ENCODE measurements around the gene DMAC2. TPM values are rescaled to one million over a fixed set of nuclear protein-coding genes. Genes with fewer than 3 reads are reported as not detected.

DMAC2 gene
- total and polyA plus RNA-seq, 2 of the 13 experiments (the other 11 are each of a cell fraction or from before 2014, with no cell fraction given) = 39.0 to 66.0 TPM

DNA sequence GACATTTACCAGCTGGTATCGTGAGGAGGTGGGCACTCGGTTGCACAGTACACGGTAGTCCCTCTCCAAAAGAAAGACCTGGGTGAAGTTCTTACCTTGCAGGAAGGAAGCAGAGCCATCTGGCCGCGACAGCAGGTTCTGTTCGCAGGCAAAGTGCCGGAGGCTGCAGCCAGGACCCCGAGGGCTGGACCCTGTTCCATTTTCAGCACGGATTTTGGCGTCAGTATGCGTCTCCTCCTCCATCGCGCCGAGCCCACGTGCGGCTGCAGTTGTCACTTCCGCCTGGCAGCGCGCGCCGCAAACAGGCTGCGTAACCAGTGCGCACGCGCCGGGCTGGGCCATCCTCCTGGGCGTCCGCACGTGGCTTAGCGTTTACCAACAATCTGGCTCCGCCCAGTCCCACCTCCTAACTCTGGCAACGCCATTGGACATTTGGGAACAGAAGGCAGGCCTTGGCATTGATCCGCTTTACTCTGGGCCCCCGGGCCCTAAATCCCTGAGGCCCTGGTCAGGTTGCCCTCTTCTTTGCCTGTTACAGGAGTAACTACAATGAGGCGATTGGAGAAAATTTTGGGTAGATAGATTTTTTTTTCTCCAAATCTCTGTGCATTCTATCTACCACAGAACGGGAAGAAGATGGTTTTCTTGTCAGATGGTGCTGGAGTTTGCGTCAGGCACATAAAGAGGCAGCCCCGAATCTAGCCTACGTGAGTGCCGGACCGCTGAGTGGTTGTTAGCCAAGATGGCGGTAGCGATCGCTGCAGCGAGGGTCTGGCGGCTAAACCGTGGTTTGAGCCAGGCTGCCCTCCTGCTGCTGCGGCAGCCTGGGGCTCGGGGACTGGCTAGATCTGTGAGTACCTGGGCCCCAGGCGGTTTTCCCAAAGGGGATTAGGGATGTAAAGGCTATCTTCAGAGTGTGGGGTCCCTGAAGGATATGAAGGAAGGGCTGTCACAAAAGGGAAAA is 42.3 kb downstream of the DMAC2 start, which contains the start of the genes BCKDHA and EXOSC5 (continued):
- TF ChIP-seq, protein P1, sequence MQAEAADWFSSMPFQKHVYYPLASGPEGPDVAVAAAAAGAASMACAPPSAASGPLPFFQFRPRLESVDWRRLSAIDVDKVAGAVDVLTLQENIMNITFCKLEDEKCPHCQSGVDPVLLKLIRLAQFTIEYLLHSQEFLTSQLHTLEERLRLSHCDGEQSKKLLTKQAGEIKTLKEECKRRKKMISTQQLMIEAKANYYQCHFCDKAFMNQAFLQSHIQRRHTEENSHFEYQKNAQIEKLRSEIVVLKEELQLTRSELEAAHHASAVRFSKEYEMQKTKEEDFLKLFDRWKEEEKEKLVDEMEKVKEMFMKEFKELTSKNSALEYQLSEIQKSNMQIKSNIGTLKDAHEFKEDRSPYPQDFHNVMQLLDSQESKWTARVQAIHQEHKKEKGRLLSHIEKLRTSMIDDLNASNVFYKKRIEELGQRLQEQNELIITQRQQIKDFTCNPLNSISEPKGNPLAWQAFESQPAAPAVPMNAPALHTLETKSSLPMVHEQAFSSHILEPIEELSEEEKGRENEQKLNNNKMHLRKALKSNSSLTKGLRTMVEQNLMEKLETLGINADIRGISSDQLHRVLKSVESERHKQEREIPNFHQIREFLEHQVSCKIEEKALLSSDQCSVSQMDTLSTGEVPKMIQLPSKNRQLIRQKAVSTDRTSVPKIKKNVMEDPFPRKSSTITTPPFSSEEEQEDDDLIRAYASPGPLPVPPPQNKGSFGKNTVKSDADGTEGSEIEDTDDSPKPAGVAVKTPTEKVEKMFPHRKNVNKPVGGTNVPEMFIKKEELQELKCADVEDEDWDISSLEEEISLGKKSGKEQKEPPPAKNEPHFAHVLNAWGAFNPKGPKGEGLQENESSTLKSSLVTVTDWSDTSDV (CRISPR knock-in tag; IDR thresholded peaks at IDR 0.05) = 0 out of 2 replicates have a peak, but pooled peaks have one; percentile 77
- TF ChIP-seq TEAD3 (CRISPR knock-in tag; optimal IDR thresholded peaks at IDR 0.05; ENCODE audit: borderline replicate concordance) = peak; percentile 64
- TF ChIP-seq SP140L (CRISPR knock-in tag; IDR thresholded peaks at IDR 0.05; ENCODE audit: borderline replicate concordance) = no peak
- no peak; the same call in 1 of the 2 replicates for TF ChIP-seq ZNF766 (CRISPR knock-in tag; IDR thresholded peaks at IDR 0.05; ENCODE audit: borderline replicate concordance)
- no peak for TF ChIP-seq ZNF3 (CRISPR knock-in tag; IDR thresholded peaks at IDR 0.05)
- no peak for TF ChIP-seq CC2D1A (CRISPR knock-in tag; IDR thresholded peaks at IDR 0.05)
- TF ChIP-seq HOXA5 (CRISPR knock-in tag; IDR thresholded peaks at IDR 0.05) = peak; percentile 52; the same call in 1 of the 2 replicates
- peak; percentile 24; the same call in 1 of the 2 replicates for TF ChIP-seq RFX5 (IDR thresholded peaks at IDR 0.05; ENCODE audit: low read depth, low read length)
- TF ChIP-seq, protein P2, sequence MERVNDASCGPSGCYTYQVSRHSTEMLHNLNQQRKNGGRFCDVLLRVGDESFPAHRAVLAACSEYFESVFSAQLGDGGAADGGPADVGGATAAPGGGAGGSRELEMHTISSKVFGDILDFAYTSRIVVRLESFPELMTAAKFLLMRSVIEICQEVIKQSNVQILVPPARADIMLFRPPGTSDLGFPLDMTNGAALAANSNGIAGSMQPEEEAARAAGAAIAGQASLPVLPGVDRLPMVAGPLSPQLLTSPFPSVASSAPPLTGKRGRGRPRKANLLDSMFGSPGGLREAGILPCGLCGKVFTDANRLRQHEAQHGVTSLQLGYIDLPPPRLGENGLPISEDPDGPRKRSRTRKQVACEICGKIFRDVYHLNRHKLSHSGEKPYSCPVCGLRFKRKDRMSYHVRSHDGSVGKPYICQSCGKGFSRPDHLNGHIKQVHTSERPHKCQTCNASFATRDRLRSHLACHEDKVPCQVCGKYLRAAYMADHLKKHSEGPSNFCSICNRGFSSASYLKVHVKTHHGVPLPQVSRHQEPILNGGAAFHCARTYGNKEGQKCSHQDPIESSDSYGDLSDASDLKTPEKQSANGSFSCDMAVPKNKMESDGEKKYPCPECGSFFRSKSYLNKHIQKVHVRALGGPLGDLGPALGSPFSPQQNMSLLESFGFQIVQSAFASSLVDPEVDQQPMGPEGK (CRISPR knock-in tag; IDR thresholded peaks at IDR 0.05) = peak; percentile 42; the same call in 1 of the 2 replicates
- peak; percentile 93 for TF ChIP-seq ASH2L (IDR thresholded peaks at IDR 0.05; ENCODE audit: insufficient read length, low read depth, low read length)
- 0 out of 2 replicates have a peak, but pooled peaks have one; percentile 78 for TF ChIP-seq ZNF136 (CRISPR knock-in tag; IDR thresholded peaks at IDR 0.05; ENCODE audit: low read depth)
- TF ChIP-seq MXD1 (CRISPR knock-in tag; IDR thresholded peaks at IDR 0.05) = peak; percentile 100; the same call in 1 of the 2 replicates
- TF ChIP-seq ZNF839 (CRISPR knock-in tag; IDR thresholded peaks at IDR 0.05; ENCODE audit: borderline replicate concordance) = no peak
- peak; percentile 10; the same call in 1 of the 2 replicates for TF ChIP-seq ZNF790 (CRISPR knock-in tag; IDR thresholded peaks at IDR 0.05; ENCODE audit: borderline replicate concordance)
- TF ChIP-seq TARDBP (CRISPR knock-in tag; IDR thresholded peaks at IDR 0.05) = peak; percentile 46; the same call in 1 of the 2 replicates
- TF ChIP-seq SOX6 (IDR thresholded peaks at IDR 0.05) = no peak
- no peak for TF ChIP-seq SOX6 (CRISPR knock-in tag; IDR thresholded peaks at IDR 0.05)
- TF ChIP-seq BHLHE40 (IDR thresholded peaks at IDR 0.05; ENCODE audit: low read length) = peak; percentile 91
- TF ChIP-seq FOXP1 (IDR thresholded peaks at IDR 0.05) = peak; percentile 71
- peak; percentile 83 for TF ChIP-seq FOXP1 (CRISPR knock-in tag; IDR thresholded peaks at IDR 0.05)
- peak; percentile 33 for TF ChIP-seq ZNF18 (CRISPR knock-in tag; IDR thresholded peaks at IDR 0.05; ENCODE audit: insufficient replicate concordance)
- no peak for TF ChIP-seq CBX2 (IDR thresholded peaks at IDR 0.05; ENCODE audit: low read depth, low read length)
- peak; percentile 82; the same call in 1 of the 2 replicates for TF ChIP-seq CBX2 (CRISPR knock-in tag; IDR thresholded peaks at IDR 0.05; ENCODE audit: low read depth)

Data from HepG2 (cell line).